ENCODE results near the gene FBXO42. TPM values are rescaled to one million over a fixed set of nuclear protein-coding genes. Genes with fewer than 3 reads are reported as not detected.

Gene FBXO42
- total RNA-seq (2014; rRNA removed; shearing (Covaris generic)): 13.3 and 19.9 TPM in 2 replicates
- polyA plus RNA-seq (2014; cell fraction: nucleus; rRNA removed): 13.2 and 25.0 TPM in 2 replicates

DNA sequence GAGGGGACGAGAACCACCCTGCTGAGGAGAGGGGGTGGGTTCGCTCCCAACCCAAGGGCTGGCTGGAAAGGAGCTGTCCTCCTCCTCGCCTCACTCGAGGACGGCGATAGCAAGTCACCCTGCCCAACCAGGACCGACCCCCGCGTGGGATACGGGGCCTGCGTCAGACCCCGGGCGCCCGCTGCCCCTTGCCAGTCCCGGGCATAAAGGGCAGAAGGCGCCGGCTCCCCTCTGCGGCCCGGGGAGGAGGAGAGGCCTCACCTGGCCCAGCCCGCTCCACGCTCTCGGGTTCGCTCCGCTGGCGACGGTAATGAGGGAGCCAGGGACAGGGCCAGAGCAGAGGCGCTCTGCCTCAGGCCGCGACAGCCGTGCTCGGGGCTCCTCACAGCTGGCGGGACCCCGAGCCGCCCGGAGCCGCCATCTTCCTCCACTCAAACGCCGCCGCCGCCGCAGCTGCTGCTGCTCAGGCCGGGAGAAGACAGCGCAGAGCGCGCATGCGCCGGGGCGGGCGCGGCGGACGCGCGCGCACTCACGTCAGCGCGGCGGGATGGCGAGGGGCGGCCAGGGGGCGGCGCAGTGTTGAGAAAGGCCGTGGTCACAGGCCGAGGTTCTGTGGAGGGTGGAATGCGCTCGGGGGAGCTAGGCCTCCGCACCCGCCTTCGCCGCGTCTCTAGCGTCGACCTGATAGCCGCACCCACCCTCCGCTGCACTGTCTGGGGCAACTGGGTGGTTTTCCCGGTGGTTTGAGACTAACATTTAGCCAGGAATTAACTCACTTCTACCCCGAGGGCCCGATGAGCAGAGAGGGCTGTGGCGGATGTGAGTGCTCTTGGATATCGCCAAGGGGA, at the start of gene FBXO42:
Gene FBXO42, minus strand, starts transcription at position 487 of the 848 bp plus-strand sequence. CDS start 37,062 bp downstream, outside the sequence.
- peak; percentile 84 for DNase-seq (ENCODE audit: extremely low read depth, low read depth)

DNA sequence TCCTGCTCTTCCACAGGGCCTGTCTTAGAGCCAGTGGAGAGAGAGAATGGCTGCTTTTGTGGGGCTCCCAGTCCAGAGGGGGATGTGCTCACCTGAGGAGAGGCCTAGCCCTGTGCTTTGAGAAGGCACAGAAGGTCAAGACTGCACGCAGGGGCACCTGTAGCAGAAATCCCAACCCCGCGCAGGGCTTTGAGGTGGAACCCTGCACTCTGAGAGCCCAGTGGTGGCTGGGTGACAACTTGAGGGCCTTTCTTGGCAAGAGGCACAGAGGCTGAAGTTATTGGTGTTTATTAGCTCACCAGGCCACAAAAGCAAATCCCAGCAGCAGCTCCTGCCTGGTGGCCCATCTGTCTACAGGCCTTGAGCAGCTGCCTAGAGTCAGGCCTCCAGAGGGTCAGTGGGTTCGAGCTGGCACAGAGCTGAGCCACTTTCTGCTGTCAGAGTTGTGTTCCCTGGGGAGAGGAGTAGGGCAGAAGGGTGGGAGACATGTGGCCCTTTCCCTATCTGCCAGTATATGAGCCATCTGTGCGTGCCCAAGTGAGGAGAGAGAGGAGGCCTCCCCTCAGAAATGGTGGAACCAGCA, 46.2 kb upstream of the FBXO42 start:
- DNase-seq (ENCODE audit: extremely low read depth, low read depth): no peak

DNA sequence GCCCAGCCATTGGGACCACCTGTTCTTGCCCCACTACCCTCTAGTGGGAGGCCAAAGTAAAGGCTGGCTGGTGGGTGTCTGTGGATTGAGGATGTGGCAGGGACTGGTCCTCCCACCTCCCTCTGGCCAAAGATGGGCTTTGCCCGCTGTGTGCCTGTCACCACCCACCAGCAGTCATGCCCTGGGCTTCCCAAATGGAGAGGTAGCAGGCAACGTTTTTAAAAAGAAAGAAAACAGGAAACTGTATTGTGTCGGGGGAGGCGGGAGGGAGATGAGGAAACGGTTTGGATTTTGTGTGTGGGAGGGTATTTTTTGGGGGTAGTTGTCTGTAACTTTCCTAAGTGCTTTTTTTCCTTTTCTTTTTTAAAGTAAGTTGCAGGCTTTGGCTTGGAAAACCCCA, 44.8 kb upstream of the FBXO42 start:
- no peak for DNase-seq (ENCODE audit: extremely low read depth, low read depth)

DNA sequence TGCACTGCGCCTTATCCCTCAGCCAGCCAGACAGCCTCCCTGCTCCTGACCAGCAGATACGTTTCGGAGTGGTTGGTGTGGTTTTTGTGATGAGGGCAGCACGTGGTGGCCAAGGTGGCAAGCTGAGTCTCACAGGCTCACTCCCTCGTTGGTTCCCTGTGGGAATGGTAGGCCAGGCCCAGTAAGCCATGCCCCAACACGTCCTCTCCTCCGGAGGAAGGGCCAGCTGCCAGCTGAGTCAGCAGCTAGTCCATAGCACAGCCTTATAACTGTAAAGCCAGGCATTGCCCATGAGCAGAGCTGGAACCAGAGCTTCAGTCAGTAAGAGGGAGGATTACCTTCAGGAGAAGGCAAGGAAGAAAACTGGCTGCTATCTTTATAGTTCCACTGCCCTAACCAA, 44.3 kb upstream of the FBXO42 start:
- no peak for DNase-seq (ENCODE audit: extremely low read depth, low read depth)

DNA sequence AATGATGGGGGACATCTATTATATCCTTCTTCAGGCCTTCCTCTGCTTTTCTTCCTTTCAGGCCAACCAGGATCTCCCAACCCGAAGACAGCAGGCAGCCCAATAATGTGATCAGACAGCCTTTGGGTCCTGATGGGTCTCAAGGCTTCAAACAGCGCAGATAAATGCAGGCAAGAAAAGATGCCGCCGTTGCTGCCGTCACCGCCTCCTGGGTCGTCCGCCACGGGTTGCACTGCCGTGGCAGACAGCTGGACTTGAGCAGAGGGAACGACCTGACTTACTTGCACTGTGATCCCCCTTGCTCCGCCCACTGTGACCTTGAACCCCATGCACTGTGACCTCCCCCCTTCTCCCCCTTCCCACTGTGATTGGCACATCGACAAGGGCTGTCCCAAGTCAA, 42.7 kb upstream of the FBXO42 start:
- no peak for DNase-seq (ENCODE audit: extremely low read depth, low read depth)

DNA sequence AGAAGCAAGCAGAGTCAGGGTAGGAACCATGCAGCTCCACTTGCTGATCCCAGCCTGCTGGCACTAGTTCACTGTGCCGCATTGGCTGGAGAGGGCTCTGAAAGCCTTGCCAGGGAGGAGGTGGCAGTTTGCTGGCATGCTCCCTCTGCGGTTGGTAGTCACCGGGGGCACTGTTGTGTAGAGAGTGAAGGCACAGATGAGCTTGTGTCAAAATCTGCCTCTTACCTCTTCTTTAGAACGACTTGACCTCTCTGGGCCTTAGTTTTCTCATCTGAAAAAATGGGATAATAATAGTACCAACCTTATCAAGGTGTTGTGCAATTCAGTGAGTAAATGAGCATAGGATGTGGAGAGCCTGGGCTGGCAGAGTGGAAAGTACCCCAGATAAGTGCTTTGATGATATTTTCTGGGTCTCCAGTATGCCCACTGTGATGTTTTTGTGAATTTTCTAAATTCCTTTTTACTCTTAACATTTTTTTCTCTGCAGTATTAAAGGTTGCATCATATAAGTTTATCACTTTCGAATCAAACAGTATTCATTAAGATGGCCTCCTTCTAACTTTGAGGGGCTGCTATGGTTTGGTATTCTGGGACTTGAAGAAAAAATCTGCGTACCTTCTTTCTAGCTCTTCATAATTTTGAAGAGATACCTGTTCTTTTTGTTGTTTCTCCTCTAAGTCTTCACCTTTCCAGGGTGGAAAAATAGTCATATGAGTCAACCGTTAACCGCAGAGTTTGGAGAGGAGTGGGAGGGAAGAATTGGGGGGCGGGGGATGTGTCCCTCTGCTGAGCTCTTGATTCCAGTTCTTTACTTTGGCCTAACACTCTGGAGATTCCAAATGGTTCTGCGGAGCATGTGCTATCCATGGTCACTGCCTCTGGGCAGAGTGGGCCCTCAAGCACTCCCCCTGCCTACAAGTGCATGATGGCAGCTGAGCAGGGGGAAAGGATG, 41.6 kb upstream of the FBXO42 start:
- DNase-seq (ENCODE audit: extremely low read depth, low read depth): no peak

DNA sequence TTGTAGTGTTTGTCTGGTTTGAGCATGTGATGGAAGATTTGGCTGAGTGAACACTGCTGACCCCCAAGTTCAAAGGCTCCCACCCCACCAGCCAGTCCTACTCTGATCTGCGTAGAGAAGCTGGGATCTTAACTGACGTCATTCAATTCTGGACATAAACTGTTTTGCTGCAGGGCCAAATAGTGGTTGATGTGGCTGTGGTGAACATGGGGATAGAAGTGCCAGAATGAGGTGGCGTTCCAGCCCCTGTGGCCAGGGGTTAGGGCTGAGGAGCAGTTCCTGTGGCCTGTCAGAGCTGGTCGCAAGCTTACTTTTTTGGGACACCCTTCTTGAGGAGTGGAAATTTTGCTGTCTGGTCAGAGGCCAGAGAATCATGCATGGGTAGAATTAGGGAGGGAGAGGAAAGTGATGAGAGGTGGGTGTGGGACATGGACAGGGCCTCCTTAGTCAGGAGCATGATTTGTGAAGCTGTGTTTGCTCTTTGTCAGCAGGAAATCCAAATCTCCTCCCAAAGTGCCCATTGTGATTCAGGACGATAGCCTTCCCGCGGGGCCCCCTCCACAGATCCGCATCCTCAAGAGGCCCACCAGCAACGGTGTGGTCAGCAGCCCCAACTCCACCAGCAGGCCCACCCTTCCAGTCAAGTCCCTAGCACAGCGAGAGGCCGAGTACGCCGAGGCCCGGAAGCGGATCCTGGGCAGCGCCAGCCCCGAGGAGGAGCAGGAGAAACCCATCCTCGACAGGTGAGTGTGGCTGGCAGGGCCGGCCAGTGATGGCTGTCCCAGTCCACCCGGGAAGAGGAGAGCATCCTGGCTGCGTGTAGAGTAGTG, 40.7 kb upstream of the FBXO42 start:
- no peak for DNase-seq (ENCODE audit: extremely low read depth, low read depth)

DNA sequence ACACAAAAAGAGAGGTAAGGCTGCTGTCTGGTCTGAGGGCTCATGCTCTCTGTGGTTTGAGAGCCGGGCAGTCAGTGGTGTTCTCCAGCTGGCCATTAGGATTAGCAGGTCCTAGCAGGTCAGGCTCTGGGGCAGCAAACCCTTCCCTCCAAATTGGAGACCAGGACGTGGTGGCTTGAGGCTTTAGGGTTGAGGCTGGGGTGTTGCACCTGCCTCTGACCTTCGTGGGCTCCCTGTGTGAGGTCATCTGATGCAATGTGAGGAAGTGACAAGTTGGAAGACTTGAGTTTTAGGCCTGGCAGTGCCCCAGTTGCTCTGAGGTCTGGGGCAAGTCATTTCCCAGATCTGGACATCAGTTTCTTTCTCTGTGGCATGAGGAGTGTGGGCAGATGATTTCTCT, 39.1 kb upstream of the FBXO42 start:
- no peak for DNase-seq (ENCODE audit: extremely low read depth, low read depth)

DNA sequence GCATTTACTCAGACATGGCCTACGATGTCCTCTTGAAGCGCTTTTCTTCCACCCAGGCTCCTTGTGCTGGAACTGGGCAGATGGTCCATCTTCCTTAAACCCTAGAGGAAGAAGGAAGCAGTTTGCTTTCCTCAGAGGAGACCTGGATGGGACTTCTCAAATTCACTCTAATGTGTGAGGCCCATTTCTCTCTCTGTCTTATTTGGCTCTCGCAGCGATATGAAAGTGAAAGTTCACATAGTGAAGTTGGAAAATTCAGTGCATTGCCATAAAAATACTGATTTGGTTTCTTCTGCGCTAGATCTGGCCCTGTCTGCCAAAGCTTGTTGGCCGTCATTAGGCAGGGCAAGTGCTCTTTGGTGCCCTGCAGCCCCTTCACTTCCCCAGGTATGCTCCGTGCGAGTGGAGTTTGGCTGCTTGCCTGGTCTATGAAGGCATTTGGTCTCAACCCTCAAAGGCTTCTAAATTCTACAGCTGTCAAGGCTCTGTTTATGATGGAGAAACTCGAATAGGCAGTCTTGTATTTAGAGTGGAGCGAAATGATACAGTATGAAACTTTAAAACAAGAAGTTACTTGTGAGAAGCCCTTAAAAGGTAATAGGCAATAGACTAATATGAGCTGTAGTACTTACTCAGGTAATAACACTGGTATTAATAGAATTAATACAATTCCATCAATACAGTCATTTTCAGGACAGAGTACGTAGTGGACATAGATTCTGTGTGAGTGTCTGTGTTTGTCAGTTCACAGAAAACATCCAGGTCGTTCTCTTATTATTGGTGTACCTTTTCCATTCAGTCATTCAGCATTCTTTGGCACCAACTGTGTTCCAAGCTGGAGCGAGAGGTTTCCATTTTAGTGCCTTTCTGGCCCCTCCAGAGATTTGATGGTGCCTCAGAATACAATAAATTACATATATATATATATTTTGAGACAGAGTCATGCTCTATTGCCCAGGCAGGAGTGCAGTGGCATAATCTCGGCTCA, 35.2 kb upstream of the FBXO42 start:
- no peak for DNase-seq (ENCODE audit: extremely low read depth, low read depth)

DNA sequence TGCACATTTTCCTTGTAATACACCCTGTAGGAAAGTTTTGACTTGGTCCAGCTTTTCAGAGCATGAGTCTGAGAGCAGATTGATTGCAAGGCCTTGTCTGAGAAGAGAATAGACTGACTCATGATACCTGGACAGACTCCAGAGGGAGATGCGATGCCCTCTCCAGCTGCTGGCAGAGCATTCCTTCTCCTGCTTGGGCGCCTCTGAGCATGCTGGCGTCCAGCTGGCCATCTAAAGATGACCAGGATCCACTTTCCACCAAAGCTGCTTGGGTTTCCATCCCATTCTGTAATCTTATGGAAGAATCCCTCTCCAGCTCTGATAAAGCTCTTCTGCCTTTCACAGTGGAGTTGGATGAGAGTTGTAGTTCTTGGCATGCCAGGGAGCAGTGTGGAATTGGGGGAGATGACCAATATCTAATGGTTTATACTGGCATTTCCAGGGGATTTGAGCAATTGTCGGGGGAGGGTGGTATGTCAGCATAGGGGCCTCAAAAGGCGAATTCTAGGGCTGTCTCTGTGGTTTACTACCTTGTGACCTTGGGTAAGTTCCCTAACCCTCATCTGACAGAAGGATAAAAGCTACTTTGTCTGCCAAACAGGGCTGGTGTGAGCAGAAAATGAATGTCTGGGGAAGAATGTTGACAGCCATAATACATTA, 34.3 kb upstream of the FBXO42 start:
- no peak for DNase-seq (ENCODE audit: extremely low read depth, low read depth)

DNA sequence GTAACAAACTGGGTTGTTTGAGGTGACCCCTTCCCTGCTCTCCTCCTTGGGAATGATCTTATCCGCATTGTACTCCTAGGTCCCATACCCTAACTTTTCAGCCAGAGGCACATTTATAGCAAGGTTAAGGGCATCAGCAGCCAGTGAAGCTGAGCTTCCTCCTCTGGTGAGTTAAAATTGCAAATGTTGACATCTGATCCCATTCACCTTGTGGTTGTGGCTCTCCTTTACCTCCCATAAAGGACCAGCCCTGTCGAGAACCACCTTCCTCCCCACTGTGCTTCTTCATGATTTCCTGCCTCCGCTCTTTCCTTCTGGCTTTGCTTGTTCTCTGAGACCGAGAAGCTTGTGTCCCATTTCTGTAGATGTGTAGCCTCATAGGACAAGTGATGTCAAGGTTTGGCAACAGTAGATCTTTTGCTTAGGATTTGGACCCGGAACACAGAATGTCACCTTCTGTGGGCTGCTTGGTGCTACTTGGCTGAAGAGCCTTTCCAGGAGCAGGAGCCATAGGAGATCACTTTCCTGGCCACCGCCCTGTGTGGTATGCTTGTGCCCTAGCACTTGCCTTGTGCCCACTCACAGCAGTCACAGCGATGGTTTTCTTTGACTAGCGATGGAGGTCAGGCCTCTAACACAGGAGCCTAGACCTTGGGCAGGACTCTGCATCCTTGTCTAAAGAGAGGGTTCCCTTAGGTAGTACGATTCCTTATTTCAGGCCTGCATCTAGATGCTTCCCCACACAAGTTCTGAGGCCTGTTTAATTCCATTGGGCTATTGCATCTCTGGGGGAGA, 33.6 kb upstream of the FBXO42 start:
- no peak for DNase-seq (ENCODE audit: extremely low read depth, low read depth)

DNA sequence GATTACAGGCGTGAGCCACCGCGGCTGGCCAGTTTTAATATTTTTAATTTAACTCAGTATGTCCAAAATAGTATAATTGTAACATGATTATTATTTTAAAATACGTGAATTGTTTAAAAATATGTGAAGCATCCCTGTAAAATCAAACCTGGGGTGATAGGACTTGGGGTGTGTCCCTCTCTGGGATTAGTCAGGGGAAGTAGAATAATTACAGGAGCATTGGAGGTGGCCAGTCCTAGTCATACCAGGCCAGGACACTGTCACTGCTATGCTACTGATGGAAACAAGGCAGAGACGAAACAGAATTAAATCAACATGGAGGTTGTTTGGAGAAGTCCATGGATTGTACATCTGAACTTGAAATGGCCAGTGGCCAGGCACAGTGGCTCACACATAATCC, 31.6 kb upstream of the FBXO42 start:
- DNase-seq (ENCODE audit: extremely low read depth, low read depth): no peak

DNA sequence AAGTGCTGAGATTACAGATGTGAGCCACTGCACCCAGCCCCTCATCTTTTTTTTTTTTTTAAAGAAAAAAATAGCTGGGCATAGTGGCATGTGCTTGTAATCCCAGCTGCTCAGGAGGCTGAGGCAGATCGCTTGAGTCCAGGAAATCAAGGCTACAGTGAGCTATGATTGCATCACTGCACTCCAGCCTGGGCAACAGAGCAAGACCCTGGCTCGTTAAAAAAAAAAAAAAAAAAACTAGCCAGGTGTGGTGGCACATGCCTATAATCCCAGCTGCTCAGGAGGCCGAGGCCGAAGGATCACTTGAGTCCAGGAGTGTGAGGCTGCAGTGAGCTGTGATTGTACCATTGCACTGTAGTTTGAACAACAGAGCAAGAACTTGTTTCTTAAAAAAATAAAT, 28.6 kb upstream of the FBXO42 start:
- no peak for DNase-seq (ENCODE audit: extremely low read depth, low read depth)

DNA sequence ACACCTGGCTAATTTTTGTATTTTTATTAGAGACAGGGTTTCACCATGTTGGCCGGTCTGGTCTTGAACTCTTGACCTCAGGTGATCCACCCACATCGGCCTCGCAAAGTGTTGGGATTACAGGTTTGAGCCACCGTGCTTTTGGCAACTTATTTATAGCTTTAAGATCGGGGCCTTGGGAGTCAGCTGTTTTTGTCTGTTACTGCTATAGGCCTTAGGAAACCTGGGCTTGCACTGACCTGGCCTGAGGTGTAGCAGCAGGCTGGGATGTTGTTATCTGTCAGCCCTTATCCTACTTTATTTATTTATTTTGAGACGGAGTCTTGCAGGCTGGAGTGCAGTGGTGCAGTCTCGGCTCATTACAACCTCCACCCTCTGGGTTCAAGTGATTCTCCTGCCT, 26.2 kb upstream of the FBXO42 start:
- DNase-seq (ENCODE audit: extremely low read depth, low read depth): no peak

DNA sequence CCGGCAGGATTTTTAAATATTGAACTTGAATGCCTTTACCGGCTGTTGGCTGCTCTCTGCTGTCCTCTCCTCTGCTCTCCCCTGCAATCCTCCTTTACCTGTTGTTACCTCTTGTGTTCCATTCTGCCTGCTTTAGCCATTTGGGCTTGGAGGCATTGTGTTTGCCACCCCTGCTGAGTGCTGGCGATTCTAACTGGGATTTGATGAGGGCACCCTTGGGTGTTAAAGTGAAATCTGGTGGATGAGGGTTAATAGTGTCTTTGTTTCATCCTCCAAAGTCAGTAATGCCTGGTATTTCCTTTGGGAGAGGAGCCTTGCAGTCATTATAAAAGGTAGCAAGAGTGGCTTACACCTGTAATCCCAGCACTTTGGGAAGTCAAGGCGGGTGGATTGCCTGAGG, 24.7 kb upstream of the FBXO42 start:
- DNase-seq (ENCODE audit: extremely low read depth, low read depth): no peak

DNA sequence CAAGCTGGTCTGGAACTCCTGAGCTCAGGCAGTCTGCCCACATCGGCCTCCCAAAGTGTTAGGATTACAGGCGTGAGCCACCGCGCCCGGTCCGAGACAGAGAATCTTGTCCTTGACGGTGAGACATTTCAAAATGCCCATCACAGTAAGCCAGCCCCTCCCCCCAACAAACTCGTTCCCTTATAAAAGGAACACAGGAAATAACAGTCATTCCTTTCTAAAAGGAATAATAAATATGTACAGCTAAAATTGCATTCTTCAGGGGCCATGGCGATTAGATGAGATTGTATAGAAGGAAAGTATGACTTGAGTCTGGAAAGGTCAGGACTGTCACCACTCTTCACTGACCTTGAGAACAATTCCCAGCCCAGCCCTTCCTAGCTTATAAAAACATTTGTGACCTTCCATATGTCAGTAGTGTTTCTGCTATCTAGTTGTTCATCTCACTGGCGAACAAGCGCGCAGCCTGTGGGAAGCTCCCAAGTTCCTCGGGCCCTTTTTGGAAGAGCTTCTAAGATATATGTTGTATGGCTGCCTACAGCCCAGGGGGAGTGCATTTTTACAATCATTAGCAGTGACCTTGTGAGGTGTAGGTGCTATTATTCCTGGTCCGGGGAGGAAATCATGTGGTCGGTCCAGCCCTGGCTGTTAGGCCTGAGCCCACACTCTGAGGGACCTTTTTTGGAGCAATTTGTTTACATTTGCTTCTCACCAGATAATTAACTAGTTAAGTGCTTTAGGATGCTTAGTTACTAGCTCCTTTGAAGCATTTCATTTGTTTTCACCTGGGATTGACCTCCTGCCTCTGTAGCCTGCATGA, 23.5 kb upstream of the FBXO42 start:
- DNase-seq (ENCODE audit: extremely low read depth, low read depth): no peak

DNA sequence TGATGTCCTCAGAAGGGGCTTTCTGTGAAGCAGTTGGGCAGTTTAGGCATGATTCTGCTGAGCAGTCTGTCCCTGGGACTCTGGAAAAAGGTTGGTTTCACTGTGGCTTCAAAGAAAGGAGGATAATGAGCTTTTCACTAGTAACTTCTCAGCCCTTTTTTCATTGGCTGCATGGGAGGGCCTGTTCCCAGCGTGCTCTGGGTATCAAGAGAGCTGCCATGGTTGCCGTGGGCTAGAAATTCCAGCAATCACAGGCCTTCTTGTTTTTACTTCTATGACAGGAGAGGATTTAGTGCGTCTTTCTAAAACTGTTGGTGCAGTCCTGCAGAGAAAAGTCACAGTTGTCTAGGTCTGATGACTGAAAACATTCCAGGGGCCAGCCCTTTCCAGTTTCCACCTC, 22.0 kb upstream of the FBXO42 start:
- DNase-seq (ENCODE audit: extremely low read depth, low read depth): no peak

Data from NCI-H460 (cell line).